Activated CD4-positive, alpha-beta T cell treated with anti-CD3 and anti-CD28 coated beads for 1 hour (primary cell): ENCODE measurements around the gene ZNF276.
"Not testable (repeated sequence)": the region's sequence is repeated elsewhere in the genome, so short reads cannot be mapped to it uniquely, and the experiment has no call there.

Source experiments
- DNase-seq: peaks from one replicate; pipeline ENCODE4 v3.0.0-alpha.2; 2020

The ZNF276 gene

DNA sequence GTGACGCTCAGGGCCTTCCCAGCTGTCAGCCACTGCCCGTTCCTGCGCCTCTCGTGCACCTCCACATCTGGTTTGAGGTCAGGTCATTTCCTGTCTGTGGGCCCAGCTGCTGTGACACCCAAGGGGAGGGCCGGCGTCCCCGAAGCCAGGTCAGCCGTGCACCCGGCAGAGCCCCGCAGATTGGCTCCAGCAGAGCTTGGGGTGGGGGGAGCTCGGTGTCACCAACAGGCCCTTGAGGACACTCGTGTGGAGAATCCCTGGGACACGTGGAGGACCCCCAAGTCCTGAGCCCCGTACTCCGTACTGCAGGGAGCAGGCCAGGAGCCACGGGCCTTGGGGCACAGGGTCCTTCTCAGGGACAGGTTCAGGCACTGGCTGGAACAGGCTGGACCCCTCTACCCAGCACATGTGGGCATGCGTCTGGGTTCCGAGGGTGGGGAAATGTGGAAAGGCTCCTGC, 24.6 kb upstream of the ZNF276 start:
- DNase-seq: no peak

DNA sequence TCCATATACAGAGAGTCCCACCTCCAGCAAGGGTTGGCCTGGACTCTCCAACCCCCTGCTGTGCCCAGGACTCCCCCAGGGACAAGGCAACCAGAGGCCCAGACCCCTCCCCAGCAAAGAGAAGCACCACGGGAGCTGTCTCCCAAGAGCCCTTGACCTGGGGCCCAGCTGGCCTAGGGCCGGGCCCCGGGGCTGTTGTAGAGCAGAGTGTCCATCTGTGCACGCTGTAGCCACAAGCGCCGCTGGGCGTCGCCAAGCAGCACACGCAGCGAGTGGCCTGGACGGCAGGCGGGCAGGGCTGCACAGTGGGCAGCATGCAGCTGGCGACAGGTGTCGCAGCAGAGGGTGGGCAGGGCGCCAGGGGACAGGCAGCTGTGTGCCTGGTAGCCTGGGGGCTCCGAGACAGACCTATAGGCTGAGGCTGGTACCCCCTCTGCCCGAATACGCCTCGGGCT, 24.1 kb upstream of the ZNF276 start:
- DNase-seq: no peak

DNA sequence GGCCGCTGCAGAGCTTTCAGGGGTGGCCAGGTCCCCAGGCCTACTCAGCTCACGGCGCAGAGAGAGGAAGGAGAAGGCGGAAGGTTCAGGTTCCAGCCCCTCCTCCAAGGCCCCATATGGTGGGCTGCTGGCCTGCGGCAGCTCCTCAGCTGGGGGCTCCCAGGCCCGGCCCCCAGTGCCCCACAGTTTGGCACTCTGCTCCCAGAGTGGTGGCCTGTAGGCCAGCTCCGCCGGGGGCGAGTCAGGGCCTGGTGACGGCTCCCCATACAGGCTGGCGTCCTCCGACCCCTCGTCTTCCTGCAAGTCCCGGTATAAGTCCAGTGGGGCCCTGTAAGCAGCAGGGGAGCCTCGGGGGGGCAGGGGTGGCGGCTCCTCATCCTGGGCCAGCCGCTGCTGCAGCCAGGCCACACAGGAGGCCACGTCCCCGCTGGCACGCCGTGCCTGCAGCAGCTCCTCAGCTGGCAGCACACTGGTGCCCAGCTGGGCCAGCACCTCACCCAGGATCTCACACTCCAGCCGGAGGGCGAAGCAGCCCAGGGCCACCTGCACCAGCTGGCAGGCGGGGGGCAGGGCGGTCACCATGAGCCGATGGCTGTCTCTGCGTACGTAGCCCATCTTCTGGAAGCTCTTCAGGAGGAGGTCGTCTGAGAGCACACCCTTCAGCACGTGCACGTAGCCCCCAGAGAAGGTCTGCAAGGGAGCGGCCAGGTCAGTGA, 23.6 kb upstream of the ZNF276 start:
- no peak for DNase-seq

DNA sequence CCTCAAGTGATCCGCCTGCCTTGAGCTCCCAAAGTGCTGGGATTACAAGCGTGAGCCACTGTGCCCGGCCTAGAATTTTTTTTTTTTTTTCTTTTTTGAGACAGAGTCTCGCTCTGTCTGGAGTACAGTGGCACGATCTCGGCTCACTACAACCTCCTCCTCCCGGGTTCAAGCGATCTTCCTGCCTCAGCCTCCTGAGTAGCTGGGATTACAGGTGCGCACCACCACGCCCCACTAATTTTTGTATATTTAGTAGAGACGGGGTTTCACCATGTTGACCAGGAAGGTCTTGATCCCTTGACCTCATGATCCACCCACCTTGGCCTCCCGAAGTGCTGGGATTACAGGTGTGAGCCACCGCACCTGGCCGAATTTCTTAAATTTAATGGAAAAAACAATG, 22.6 kb upstream of the ZNF276 start:
- not testable (repeated sequence) for DNase-seq

DNA sequence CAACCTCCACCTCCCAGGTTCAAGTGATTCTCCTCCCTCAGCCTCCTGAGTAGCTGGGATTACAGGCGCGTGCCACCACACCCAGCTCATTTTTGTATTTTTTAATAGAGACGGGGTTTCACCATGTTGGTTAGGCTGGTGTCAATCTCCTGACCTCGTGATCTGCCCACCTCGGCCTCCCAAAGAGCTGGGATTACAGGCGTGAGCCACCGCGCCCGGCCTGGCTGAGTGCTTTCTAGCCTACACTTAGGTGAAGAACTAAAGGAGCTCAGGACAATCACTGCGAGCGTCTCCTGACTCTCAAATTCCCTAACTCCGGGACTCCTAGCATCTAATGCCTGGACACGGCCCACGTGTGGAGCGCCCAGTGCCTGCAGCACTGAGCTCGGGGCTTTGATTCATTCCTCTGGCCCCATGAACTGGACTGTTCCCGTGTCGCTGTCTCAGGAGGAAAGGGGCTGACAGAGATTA, 21.7 kb upstream of the ZNF276 start:
- DNase-seq: not testable (repeated sequence)

DNA sequence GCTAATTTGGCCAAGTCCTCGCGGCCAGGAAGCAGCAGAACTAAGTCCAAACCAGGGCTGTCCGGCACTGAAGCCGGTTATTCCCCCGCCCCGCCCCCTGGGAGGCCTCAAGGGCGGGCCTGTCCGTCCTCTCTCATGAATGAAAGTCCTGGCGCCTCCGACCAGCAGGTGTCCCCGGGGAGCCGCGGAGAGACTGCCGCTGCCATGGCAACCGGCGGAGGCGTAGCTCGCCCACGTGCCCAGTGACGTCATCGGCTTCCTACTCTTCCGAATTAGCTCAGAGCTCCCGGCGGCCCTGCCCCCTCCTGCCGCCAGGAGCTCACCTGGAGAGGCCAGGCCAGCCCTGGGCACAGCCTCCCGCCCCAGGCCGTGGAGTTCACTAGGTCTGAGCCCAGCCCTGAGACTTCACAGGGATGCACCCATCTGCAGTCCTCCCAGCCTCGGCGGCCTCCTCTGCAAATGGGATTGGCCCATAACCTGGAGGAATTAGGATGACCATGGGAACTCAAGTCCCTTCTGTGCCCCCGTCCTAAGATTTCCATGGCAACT, 21.2 kb upstream of the ZNF276 start:
- peak; percentile 94 for DNase-seq

DNA sequence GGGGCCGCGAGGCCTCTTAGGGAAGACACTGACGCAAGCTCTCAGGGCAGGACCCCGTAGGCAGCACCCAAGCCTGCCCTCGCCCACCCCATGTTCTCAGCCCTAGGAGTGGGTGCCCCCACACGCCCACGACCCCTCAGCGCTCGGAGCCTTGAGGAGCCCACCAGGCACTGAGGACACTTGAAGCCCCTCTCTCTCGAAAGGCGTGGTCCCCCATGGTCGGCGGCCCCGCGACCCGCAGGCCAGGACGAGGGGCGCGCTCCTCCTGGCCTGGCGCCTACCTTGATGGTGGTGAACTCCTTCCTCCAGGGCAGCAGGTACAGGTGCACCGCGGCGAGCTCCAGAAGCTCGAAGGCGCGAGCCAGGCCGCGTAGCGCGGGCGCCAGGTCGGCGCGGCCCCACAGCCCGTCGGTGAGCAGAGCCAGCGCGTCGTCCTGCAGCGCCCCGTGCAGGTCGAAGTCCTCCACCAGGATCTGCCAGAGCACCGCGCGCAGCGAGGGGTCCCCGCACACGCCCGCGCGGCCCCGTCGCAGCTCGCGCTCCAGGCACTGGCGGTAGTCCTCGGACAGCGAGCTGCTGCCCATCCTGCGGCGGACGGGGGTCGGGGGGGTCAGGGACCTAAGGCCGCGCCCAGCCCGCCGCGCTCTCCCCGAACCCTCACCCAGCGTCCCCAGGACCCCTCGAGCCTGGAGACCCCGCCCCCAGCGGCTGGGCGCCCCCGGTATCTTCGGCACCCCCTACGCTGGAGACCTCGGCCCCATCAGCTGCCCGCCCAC, 20.5 kb upstream of the ZNF276 start:
- DNase-seq: peak; percentile 32

DNA sequence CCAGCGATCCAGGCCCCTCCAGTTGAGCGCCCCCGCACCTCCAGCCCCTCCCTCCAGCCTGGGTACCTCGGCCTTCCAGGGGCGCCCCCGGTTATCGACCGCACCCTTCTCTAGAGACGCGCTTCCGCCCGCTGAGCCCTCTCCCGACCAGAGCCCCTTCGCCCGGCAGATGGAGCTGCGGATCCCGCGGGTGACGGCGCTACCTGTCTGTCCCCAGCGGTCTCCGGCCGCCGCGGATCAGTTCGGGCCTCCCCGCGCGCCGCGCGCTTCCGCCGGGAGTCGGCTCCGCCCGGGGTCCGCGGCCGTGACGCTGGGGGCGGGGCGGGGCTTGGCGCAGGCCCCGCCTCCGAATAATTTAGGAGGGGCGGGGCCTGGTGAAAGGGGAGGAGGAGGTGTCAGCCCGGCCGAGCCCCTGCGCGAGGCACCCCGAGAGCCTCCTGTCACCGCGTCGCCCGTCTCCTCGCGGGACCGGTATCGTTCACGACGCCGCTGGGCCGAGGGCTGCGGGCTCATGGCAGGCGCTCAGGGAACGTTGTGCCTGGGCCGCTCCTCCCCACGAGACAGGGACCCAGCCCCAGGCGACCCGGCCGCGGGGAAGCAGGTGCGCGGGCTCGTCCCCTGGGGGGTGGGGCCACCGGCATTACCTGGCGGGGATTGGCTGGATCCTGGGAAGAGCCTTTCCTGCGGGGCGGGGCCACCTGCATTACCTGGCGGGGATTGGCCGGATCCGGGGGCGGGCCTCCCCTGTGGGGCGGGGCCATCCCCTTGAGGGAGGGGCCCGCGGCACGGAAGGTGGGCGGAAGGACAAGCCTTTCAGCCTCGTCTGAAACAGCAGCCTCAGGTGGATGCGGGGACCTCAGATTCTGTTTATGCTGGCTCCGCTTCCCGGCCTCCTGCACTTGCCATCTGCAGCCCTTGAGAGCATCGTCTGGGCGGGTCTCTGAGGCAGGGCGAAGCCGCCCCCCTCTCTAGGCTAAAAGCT, 19.6 kb upstream of the ZNF276 start, which contains the start of gene SPATA2L:
SPATA2L (minus strand) TSS at position 281 of the 982 bp plus-strand sequence. CDS start 473 bp downstream, outside the sequence.
- DNase-seq: peak; percentile 97

DNA sequence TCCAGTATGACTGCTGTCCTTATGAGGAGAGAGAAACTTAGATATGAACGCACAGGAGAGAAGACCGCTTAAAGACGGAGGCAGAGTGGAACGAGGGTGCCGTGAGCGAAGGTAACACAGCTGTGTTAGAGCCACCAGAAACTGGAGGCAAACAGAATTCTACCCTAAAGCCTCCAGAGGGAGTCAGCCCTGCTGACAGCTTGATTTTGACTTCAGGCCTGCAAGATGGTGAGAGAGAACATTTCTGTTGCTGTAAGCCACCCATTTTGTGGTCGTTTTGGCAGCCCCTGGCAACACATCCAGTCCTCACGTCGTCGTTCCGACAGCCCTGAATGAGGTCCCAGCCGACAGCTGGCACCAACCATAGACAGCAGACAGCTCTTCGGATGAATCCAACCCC, 17.1 kb upstream of the ZNF276 start:
- no peak for DNase-seq

DNA sequence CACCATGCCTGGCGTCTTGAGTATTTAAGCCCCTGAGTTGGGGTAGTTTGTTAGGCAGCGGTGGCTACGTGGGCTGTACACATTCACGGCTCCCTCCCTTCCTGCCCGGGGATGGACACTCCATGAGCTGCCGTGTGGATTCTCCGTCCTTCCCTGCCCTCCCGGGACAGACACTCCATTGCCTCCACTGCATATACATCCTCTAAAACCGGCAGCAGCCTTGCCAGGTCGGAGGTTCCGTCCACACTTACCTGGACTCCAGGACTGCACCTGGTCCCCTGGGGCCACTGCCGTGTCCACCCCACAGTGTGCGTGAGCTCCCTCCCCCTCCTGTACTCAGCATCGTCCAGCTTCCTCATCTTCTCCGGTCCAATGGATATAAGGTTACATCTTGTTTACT, 16.3 kb upstream of the ZNF276 start:
- no peak for DNase-seq

DNA sequence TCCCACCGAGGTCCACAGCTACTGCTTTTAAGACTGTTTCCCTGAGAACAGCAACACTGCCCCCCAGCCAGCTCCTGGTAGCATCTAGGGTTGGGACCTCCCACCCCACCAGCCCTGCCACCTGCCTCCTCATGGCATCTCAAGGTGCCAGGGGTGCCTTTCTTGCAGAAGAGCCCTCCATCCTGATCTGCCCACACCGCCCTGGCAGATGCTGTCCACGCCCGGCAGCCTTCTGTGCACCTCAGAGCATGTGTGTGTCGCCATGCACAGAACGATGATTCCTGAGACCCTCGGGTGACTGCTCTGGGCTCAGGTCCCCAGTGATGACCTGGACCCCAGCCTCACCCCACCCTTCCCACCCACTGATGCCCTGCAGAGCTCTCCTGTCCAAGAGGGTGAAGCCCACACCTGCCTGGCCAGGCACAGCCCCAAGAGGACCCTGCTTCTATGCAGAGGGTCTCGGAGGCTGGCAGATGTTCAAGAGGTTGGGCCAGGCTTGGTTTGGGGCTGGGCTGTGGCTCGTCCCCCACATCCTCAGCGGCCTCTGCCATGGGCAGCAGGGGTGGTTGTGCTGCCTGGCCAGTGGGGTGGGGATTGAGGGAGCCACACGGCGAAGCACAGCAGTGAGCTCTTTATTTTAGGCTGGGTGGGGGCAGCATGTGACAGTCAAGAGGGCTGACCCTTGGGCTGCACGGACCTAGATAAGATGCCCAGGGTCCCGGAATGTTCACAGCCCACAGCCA, 14.6 kb upstream of the ZNF276 start:
- no peak for DNase-seq

DNA sequence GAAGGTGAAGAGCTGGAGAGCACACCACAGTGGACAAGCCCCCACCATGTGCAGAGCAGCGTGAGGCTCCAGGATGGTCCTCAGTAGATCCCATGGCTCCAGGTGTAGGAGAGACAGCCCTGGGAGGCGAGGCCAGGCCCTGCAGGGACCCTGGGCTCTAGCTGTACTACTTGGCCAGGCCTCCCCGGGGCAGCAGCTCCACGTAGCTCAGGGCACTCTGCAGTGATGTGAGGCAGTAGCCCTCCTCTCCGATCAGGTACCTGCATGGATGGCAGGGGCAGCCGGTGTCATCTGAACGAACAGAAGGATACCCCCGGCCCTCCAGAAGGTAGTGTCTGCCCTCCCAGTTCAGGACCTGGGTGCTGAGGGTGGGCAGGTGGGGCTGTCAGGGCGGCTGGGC, 13.6 kb upstream of the ZNF276 start:
- DNase-seq: no peak

DNA sequence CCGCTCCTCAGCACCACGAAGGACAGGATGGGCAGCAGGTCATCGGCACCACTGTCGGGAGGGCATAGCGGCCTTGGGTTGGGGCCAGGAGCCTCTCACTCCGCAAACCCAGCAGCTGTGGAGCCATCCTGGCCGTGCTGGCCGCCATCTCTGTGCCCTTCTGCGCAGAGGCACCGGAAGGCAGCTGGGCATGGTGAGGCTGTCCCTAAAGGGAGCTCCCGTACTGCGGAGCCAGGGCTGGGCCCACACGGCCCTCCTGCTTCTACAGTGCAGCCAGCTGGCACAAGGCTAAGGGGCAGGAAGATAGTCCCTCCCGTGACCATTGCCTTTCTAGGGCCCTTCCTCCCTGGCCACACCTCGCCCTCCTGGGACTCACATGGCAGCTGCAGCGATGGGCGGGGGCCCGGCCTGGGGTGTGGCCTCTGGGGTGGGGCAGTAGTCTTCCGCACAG, 12.8 kb upstream of the ZNF276 start:
- no peak for DNase-seq

DNA sequence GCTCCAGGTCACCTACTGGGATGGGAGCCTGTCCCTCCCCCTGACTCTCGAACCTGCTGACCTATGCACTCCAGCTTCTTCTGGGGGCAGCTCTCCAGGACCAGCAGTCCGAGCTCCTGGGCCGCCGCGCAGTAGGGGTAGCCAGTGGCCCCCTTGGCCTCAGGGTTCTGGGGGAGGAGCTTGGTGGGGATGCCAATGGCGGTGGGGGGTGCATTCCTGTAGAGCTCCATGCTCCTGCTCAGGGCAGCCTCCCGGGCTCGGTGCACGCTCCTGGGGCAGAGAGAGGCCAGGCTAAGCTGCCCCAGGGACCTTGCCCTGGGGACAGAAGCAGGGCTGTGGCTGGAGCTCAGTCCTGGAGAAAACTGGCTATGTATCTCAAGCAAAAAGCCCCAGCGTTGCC, 12.2 kb upstream of the ZNF276 start:
- DNase-seq: no peak

DNA sequence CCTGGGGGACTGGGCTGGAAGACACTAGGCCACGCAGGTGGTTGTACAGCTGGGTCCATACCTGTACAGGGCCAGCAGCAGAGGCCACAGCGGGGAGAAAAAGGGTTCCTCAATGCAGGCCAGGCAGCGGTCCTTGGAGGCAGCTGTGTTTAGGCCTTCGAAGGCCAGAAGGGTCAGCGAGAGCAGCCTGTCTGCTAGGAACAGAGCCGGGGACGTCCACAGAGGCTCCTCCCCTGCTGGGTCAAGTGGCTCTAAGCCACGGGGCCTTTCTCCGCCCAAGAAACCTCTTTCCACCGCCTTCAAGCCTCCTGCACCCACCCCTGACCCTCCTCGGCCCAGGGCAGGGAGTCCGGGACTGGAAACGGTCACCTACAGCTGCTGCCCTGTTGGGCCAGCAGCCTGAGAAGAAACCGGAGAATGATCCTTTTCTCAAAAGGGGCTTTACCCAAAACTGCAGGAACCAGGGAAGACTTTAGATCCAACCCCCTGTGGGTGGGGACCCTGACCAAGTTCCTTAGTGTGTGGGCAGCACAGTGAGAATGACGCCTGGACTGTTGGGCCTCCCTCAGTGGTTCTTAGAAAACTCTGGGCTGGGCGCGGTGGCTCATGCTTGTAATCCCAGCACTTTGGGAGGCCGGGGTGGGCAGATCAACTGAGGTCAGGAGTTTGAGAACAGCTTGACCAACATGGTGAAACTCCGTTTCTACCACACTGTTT, 11.5 kb upstream of the ZNF276 start:
- DNase-seq: no peak

DNA sequence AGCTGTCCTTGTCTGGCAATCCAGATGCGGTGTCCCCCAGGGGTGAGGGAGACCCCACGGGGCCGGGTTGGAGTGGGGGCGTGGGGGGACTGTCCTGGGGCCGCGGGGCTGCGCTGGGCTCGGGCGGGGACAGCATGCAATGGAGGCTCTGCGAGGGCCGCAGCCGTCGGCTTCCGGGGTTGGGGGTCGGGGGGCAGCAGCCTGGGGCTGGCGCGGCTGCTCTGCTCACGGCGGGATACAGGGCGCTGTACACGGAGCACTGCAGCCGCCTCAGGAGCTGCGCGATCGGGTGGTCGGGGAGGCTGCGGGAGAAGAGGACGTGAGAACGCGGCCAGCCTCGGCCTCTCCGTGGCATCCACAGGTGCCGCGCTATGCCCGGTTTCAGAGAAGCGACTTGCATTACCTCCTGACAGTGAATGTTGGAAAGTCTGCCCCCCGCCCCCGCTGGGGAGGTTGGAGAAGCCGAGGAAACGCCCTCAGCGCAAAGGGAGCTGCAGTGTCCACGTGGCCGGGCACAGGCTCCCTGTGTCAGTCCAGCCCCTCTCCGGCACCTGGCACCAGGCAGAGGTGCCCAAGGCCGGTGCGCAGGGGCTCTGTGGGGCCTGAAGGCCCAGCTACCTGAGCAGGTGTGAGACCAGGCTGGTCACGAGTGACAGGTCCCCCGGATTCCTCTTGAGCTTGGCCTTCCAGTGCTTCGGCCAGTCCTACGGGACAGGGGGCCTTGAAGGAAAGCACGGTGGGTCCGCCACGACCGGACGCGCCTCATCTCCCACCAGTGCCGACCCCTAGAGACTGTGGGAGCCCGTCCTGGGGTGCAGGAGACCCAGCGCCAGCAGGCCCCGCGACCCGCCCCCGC, 10.4 kb upstream of the ZNF276 start:
- no peak for DNase-seq

DNA sequence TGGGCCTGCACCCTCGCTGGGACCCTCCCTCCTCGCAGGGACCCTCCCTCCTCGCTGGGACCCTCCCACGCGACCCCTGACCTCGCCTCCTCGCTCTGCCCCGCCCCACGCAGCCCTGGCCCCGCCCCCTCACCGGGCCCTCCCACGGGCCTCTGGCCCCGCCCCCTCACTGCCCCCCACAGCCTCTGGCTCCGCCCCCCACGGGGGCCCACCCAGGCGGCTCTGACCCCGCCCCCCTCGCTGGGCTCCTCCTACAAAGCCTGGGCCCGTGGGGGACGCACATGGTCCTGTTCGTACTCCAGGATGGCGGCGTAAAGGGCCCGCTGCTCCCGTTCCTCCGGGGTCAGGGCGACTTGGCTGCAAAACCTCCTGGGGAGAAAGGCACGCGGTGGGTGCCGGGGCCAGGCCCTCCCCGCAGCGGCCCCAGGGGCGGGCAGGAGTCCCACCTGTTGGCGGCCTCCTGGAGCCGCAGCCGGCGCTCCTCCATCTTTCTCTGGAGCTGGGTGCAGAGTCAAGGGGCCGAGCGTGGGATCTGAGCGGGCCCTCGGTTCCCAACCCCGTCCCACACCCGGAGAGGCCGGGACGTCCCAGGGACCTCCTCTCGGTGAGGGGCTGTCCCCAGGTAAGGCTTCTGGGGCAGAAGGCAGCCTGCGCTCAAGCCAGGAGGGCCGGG, 9.6 kb upstream of the ZNF276 start:
- DNase-seq: peak; percentile 54

DNA sequence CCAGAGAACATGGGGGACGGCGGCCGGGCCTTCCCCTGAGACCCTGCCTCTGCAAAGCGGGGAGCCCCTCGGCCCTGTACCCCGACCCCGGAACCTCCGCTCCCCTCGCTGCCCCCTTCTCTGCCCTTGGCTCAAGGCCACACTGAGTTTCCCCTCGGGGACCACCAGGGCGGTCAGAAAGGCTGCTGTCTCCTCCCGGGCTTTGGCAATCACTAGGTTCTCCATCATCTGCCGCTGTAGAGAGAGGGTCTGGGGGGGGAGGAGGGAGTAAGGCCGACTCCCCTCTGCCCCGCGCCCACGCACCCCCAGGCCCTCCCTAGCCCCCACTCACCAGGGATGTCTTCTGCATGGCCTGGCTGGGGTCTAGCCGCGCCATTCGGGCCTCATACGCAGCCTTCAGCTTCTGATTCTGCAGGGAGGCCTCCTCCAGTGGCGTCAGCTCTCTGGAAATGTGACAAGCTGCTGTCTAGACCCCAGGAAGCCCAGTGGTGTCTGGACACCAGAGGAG, 9.0 kb upstream of the ZNF276 start:
- no peak for DNase-seq

DNA sequence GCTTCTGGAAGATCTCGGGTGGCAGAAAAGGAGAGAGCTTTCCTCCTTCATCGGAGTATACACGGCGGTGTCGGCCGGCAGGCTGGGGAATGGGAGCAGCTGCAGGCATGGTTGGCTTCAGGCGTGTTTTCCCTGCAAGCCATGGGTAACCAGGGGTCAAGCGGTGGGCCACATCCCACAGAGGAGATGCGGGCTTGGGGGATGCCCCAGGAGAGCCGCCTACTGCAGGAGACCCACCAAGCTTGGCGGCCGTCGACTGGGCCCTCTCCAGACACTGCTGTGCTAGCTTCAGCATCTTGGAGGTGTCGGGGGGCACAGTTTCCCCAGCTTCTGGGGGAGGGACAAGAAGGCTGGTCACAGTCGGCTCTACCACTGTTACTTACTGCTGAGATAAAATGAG, 4.8 kb upstream of the ZNF276 start:
- DNase-seq: no peak
